NCI-H526 treated with DMSO at 0.1 percent for 48 hours (cell line): ENCODE data around the gene CAMTA2.

Experiments
- DNase-seq: peaks from one replicate; lab custom pipeline; 2025; lab: John Stamatoyannopoulos, UW

CAMTA2 gene

DNA sequence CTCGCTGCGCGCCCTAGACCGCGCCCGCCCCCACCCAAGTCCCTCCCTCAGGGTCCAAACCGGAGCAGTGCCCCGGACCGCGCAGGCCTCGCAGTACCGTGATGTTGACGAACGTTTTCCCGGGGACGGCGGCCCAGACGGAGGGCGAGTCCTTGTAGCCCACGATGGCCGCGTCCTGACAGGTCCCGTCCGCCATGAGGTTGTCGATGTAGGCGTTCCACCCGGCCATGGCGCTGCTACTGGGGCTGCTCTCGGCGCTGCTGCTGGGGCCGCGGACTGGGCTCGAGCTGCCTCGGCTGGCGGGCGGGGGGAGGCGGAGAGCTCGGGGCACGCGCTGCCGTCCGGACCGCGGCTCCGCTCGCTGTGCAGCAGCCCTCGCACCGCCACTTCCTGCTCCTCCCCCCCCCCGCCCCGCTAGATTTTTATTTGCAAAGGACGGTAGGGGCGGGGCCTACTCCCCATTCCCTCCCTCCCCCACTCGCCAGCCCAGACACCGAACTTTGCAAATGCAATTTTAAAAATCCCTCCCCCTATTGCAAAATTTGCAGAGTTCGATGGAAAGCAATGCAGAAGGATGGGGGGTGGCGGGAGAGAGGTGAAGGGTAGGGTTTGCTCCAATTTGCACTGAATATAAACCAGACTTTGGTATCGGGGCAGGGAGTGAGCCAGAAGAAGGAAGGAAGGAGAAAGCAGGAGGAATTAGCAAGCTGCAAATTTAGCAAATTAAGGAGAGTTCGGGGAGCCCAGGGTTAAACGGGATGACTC, 39.1 kb downstream of the CAMTA2 start, which contains the start of gene PFN1:
PFN1 (minus strand) TSS at position 365 of the 765 bp plus-strand sequence; CDS start at position 229, 136 bp downstream.
- peak; percentile 70 for DNase-seq

DNA sequence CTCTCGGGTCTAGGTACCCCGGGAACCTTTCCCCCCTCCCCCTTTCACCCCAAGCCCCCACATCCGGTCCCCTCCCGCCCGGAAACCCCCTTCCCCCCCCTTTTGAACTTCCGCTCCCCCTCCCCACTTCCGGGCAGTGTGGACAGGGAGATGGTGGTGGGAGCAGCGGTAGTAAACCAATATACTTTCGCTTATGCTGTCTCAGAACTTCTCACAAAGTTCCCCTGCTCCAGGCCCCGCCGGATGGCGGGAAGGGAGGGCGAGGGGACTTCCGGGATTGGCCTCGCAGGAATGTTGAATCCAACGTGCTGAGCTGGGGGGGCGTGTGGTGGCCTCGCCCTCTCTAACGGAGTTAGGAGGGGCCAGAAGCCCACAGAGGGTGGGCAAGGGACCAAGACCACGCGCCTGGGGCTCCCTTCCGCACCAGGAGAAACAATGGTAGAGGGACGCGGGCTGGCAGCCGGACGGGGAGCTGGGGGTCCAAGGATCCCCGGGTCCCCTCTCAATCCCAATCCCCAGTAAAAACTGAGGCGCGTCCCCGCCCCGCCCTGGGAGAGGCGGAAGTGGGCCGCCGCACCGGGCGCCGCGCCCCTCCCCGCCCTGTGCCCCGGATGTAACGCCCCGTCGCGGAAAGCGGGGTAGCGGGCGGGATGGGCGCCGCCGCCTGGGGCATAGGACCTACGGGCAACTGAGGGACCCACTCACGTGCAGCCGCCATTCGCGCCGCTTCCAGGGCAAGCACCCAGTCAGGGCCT, 39.9 kb downstream of the CAMTA2 start:
- DNase-seq = no peak

DNA sequence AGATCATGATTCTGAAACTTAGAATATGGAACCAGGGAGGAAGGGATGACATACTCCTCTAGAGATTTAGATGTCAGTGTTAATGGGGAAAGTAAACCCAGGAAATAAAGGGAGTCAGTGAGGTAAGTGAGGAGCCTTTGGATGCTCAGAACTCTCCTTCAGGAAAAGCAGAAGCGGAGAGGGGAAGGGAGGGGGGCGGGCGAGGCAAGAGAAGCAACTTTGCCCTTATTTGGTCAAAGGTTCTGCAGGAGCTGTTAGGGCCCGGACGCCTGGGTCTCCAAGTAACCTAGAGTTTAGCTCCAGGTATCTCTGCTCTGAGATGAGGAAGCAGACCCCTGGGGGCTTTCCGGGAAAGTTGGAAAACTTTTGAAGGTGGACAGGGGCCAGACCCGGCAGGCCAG, 40.5 kb downstream of the CAMTA2 start:
- no peak for DNase-seq

DNA sequence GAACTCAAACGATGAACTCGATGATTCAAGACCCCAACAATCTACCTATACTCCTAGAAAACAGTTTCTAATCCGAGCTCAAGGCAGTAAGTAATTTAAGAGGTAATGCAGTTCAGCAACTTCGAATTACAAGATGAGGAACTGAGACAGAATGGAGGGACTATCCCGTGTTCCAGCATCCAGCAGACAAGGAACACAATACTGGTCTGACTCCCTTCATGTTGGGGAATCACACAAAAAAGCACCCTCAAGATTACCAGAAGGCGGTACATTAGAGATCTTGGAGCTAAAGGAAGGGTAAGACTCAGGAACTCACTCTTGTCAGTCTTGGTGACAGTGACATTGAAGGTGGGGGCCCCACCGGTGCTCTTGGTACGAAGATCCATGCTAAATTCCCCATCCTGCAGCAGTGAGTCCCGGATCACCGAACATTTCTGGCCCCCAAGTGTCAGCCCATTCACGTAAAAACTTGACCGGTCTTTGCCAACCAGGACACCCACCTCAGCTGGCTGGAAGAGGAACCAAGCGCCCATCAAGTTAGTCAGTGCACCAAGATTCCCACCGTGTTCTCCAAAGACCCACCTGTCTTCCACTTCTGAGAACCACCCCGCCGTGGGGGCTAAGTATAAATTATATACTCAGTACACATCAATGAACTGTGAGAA, 41.0 kb downstream of the CAMTA2 start:
- DNase-seq = no peak

DNA sequence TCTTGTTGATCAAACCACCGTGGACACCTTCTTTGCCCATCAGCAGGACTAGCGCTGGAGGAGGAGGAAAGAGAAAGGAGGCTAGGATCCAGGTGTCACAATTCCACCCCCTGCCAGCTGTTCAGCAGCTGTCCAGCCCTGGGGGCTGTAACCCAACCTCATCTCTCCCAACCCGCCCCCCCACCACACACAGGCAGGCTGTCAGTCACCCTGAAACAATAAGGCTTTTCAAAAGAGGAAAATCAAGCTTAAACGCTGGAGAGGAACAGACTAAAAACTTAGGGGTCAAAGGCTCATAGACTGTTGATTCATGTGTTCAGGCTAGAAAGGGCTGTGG, 41.6 kb downstream of the CAMTA2 start:
- no peak for DNase-seq

DNA sequence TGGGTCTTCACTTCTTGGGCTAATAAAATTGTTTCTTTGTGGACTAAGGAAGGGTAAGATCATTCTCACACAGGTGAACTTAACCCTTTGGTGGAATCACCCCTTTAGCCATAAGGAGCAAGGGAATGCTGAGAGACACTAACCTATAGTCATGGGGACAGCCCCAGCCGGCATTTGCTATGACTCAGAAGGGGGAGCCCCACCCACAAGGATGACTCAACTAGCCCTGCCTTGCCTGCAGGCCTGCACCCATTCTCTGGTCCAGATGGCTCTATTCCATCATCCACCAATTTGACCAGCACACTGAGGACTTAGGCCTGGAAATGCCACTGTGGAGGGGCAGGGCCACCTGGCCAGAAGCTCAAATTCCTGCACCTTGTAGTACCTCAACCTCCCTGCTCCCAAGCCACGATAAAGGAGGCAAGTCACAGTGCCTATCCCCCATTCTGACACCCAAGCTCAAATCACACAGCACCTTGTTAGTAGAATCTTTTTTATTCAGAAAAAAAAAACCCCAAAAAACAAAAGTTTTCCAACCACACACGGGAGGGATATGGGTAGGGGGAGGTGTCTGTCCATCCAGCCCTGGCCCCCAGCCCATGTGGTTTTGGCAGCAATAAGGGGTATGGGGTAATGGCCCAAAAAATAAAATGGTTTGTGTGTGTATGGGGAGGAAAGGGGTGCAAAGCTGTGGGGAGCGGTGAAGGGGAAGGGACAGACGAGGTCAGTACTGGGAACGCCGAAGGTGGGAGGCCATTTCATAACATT, 42.1 kb downstream of the CAMTA2 start:
- no peak for DNase-seq

DNA sequence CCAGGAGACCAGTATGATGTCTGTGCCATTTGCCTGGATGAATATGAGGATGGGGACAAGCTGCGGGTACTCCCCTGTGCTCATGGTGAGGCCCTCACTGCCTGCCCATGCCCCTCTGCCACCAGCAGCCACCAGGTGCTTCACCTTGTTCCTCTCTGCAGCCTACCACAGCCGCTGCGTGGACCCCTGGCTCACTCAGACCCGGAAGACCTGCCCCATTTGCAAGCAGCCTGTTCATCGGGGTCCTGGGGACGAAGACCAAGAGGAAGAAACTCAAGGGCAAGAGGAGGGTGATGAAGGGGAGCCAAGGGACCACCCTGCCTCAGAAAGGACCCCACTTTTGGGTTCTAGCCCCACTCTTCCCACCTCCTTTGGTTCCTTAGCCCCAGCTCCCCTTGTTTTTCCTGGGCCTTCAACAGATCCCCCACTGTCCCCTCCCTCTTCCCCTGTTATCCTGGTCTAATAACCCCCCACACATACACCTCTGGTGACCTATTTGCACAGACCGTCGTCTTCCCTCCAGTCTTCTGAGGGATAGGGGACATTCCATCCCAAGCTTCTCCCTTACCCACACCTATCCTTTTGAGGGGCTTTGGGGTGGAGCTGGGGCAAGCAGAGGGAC, 42.8 kb downstream of the CAMTA2 start:
- DNase-seq = no peak

DNA sequence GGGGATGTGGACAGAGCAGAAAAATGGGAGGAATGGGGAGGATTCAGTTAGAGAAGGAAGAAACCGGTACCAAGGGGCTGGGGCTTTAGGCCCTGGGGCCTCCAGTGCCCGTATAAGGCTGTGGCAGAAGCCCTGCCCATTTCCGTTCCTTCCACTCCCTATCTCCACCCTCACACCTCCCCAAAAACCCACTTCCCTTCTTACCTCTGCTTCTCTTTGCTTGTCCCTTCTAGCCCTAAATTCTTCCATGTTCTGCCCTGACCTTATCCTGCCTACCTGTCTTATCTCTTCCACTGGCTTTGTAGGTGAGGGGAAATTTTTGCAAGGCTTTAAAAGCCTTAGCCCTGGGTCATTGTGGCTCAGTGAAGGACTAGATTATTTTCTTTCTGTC, 43.3 kb downstream of the CAMTA2 start:
- no peak for DNase-seq

DNA sequence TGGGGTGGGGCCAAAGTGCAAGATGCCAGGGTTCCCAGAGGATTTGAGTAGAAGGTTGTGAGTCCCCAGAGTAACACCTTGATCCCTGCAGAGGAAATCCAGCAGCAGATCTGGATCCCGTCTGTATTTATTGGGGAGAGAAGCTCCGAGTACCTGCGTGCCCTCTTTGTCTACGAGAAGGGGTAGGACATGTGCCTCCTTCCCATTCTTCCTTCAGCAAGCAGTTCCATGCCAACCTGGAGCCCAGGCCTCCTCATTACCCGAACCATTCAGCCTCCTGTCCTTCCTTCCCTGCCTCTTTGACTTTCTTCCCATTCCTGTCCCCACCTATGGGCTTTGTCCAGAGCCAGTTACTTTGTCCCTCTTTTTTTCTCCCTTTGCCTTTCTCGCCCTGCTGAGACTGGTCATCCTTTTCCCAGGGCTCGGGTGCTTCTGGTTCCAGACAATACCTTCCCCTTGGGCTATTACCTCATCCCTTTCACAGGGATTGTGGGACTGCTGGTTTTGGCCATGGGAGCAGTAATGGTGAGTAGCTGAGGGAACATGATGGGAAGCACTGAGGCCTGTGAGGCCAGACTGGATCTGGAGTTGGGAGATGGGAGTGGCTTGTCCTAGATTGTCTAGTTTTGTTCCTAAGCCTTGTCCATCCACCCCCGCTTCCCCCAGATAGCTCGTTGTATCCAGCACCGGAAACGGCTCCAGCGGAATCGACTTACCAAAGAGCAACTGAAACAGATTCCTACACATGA, 44.5 kb downstream of the CAMTA2 start:
- no peak for DNase-seq

DNA sequence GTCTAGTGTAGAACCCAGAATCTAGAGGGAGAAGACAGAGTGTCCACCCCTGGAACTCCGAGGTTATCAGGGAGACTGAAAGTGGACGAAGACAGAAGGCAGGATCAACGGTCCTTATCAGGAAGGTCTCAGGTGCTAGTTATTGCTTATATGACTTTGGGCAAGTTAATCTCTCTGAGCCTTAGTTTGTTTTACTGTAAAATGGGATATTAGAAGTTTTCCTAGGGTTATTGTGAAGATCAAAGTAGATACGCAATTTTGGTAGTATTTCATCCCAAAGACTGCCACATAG, 46.2 kb downstream of the CAMTA2 start:
- DNase-seq = no peak

DNA sequence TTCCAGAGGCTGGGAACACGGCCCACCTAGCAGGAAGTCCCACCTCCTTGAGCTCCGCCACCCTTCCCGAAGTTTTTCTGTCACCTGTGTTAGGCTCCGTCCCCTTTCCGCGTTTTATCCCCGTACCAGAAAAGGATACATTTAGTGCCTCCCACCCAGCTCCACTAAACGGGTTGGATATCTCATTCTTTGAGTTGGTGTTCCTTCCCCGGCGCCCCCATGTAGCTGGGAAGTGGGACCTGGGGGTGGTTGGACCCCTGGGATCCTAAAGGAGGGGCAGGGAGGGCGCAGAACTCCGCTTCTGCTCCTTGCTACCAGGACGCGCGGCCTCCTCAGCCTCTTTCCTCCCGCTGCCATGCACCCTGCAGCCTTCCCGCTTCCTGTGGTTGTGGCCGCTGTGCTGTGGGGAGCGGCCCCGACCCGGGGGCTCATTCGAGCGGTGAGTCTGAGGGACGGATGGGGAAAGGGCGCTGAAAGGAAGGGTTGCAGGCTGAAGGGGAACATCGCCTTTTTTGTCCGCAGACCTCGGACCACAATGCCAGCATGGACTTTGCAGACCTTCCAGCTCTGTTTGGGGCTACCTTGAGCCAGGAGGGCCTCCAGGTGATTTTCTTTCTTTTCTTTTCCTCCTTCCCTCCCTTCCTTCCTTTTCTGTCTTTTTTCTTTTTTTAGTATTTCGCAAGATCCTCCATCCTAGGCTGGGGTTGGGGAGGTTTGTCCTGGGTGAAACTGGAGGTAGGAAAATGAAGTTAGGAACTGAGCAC, 46.7 kb downstream of the CAMTA2 start:
- no peak for DNase-seq

DNA sequence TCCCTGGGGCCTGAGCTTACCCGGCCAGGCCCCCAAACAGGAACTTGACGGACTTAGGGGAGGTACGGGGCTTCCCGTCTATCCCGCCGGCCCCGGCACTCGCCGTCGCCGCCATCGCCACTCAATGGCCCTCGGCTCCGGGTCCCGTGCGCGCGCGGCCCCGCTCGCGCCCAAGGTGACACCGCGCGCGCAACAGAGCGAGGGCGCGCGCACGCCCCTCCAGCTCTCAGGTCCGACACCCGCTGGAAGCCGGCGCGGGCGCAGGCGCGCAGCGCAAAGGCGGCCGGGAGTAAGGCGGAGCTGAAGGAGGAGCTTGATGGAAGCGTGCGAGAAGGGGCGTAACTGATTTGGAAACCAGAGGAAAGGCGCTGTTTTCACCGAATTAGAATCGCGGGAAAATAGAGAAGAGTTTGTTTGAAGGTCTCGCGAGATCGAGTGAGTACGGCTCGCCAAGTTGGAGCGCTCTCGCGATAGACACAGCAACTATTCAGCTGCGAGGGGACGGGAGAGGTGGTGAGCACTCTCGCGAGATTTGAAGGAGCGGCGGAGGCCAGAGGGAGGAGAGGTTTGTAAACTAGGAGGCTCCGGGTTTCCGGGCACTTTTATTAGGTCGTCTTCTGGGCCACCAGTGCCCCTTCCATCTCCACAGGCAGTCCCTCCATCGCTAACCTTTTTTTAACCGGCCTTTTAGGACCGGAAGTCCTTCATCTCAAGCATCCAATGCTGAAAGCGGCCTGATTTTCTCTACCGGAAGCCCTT, 47.5 kb downstream of the CAMTA2 start, which contains the start of the genes RNF167 and SLC25A11:
RNF167 (plus strand) TSS at position 473 of the 759 bp plus-strand sequence. CDS start 642 bp downstream, outside the sequence.
SLC25A11 (minus strand) TSS at position 251 of the 759 bp plus-strand sequence; CDS start at position 115, 136 bp downstream.
- DNase-seq = peak; percentile 96

DNA sequence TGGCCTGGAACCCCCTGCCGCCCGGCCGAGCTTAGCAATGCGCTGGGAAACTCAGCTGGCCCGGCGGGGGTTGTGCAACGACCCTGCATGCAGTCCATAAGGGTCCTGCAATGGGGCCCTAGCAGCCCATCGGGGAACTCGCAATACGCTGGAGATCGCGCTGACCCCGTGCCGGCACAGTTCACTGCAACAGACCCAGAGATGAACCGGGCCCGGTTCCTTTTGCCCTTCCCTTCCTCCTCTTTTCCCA, 48.0 kb downstream of the CAMTA2 start:
- no peak for DNase-seq

DNA sequence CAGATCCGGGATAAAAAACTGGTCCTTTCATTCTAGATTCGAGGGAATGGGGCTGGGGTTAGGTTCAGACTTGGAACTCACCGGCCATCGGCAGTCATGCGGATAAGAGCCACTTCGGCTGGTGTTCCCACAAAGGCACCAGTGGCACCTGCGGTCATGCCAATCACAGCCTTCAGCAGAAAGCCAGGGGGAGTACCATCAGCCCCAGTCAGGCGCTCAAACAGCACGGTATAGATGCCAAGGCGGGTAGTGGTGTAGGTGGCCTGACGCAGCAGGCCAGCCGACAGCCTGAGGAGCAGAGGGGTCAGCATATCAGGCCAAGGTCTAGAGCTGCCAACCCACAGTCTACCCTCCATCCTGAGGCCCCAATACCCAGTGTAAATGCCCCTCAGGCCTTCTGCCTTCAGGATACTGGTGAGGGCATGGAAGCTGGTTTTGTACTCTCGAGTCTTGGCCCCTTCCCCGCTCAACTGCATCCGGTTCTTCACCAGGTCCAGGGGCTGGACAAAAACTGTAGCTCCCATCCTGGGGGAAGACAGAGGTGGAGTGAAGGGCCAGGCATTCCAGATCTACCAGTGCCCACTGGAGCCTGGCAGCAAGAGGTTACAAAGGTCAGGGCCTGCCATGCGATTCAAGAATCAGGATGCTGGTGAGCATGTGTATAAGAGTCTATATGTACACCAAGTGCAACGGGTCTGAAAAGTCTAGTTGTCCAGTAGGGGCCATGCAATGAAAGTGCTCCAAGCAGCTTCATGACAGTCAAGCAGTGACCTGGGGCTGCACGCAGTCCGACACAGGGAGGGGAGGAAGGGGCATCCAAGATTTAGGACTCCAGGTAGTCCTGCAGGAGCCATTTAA, 48.6 kb downstream of the CAMTA2 start:
- no peak for DNase-seq

DNA sequence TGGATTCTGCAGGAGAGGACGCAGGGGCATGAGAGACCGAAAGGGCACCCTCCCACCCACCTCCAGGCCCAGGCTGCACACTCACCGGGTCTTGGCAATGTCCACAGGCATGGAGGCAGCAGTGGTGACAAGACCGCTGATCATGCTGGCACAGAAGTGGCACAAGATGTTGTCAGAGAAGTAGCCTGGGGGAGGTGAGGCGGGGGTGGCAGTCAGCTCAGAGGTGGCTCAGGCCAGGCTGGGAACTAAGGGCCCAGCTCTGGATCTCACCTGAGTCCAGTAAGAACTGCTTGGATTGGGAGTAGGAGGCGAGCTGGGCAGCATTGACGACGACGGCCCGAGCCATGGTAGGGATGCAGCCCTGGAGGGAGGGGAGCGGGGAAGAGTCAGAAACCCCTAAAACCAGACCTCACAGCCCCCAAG, 49.4 kb downstream of the CAMTA2 start:
- no peak for DNase-seq

DNA sequence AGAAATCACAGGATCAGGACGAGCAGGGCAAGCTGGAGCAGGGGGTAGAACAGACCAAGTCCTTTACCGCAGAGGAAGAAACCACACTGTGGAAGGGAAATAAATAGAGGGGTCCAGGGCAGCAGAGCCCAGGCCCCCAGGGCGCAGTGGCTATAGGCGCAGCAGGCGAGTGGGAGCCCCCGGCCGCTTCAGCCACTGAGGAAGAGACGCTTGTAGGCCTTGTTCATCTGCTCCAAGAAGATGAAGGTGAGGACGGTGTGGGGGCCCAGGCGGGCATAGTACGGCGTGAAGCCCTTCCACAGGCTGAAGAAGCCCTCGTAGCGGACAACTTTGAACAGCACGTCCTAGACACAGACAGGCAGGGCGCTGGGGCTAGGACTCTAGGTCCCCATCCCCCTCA, 49.9 kb downstream of the CAMTA2 start:
- no peak for DNase-seq

DNA sequence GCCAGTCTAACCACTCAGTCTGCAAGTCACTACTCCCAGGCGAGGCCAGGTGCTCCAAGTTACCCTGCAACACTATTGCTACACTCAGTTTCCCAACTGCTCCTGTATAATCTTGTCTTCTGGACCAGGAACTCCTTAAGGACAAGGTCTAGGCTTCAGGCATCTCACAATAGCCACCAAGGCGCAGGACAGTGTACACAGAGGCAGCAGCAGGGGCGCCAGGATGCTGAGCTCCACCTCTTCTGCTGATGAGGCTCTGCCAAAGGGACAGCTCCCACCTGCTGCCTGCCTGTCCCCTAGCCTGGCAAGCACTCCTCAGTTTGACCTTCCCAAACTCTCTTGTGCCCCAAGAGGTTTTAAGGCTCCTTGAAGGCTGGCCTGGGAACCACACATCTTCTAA, 51.0 kb downstream of the CAMTA2 start:
- no peak for DNase-seq

DNA sequence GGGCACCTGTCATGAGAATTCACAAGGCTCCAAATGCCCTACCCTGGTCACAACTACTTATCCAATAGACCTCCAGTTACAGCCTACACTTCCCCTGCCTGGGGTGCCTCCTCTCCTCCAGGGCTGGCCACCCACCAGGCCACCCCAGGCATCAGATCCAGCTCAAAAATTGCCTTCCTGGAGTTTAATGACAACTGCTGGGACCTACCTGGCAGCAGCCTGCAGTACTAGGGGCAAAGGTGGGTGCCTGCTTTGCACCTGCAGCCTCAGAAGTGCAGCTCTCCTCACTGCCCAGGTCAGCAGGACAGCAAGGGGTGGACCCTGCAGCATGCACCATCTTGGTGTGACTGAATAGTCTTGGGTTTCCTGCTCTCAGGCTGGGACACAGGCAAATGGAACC, 51.8 kb downstream of the CAMTA2 start:
- no peak for DNase-seq
